H1 (cell line): ENCODE measurements around the gene GPM6B. TPM values are rescaled to one million over a fixed set of nuclear protein-coding genes. Genes with fewer than 3 reads are reported as not detected.

Source experiments
- CTCF ChIA-PET: fragments of 300-600 bp; sonication (Branson Sonifier 250); formaldehyde crosslinking; loops from one replicate; lab custom pipeline; 2021; ENCODE audit not compliant: partially characterized antibody; lab: Charles Lee
- POLR2A ChIA-PET: fragments of 300-600 bp; sonication (Branson Sonifier 250); formaldehyde crosslinking; loops from one replicate; lab custom pipeline; 2021; ENCODE audit warnings: inconsistent platforms; ENCODE audit not compliant: partially characterized antibody; lab: Charles Lee
- DNase-seq, 2 experiments: peaks; one replicate each; pipeline versions ENCODE4 v3.0.0 to v3.0.0-alpha.2; 2010 to 2022; ENCODE audit warnings: low spot score in 2 of 2, low read depth in 1 of 2, mixed read lengths in 1 of 2
- FAIRE-seq: peaks from 2 replicates; lab custom pipeline; 2011; peaks lifted over from hg19 to GRCh38; lab: Jason Lieb, UNC
- H2AFZ ChIP-seq: 2 replicates; pipeline ENCODE4 v1.8.1; 2012; ENCODE audit warnings: low read length, inconsistent platforms
- H2AK5ac ChIP-seq: 2 replicates; pipeline ENCODE4 v1.6.1; 2013; ENCODE audit warnings: low read depth, low read length
- H2BK120ac ChIP-seq: replicated peaks from 2 replicates; pipeline ENCODE3; 2013; ENCODE audit warnings: low read depth, low read length, inconsistent platforms
- H2BK12ac ChIP-seq: 2 replicates; pipeline ENCODE4 v1.6.1; 2013; ENCODE audit warnings: low read depth, low read length
- H2BK15ac ChIP-seq: 2 replicates; pipeline ENCODE4 v1.6.1; 2013; ENCODE audit warnings: low read length
- H2BK20ac ChIP-seq: 2 replicates; pipeline ENCODE4 v1.6.1; 2013; ENCODE audit warnings: low read length
- H2BK5ac ChIP-seq: 2 replicates; pipeline ENCODE4 v1.6.1; 2013; ENCODE audit warnings: low read depth, low read length
- H3K14ac ChIP-seq: 2 replicates; pipeline ENCODE4 v1.6.1; 2013; ENCODE audit warnings: inconsistent platforms; ENCODE audit not compliant: insufficient read length
- H3K18ac ChIP-seq: 2 replicates; pipeline ENCODE4 v1.6.1; 2013; ENCODE audit warnings: low read length; ENCODE audit errors: extremely low read depth
- H3K23ac ChIP-seq: 2 replicates; pipeline ENCODE4 v1.6.1; 2013; ENCODE audit warnings: inconsistent platforms; ENCODE audit not compliant: insufficient read length
- H3K23me2 ChIP-seq: 2 replicates; pipeline ENCODE4 v1.6.1; 2013; ENCODE audit warnings: low read depth, low read length
- H3K27ac ChIP-seq: 2 replicates; pipeline ENCODE4 v1.6.1; 2011; ENCODE audit warnings: low read depth, low read length, inconsistent platforms
- H3K27me3 ChIP-seq, 4 experiments: replicated peaks in 1 of 4; 1 replicate in 1 of 4; 2 replicates in 3 of 4; pipeline versions ENCODE4 v1.6.1 to v1.8.1; 2011 to 2013; ENCODE audit warnings: low read length in 3 of 4, mild to moderate bottlenecking in 3 of 4, inconsistent platforms in 2 of 4, mixed read lengths in 2 of 4, moderate library complexity in 1 of 4; ENCODE audit not compliant: control insufficient read depth in 3 of 4, insufficient read depth in 3 of 4; ENCODE audit errors: extremely low read depth in 1 of 4
- H3K36me3 ChIP-seq, 4 experiments: 2 replicates each; pipeline versions ENCODE4 v1.6.1 to v1.8.1; 2011 to 2013; ENCODE audit warnings: mild to moderate bottlenecking in 4 of 4, low read length in 3 of 4, moderate library complexity in 2 of 4, control low read depth in 1 of 4, inconsistent platforms in 1 of 4; ENCODE audit not compliant: insufficient read depth in 4 of 4, control insufficient read depth in 2 of 4
- H3K4ac ChIP-seq: replicated peaks from 2 replicates; pipeline ENCODE3; 2013; ENCODE audit warnings: low read length, low read depth, mixed read lengths, inconsistent platforms; ENCODE audit not compliant: insufficient read length
- H3K4me1 ChIP-seq, 4 experiments: replicated peaks in 1 of 4; 1 replicate in 1 of 4; 2 replicates in 3 of 4; pipeline versions ENCODE4 v1.6.1 to v1.8.1; 2011 to 2013; ENCODE audit warnings: low read length in 3 of 4, inconsistent platforms in 2 of 4, mixed read lengths in 1 of 4; ENCODE audit not compliant: insufficient read depth in 4 of 4, control insufficient read depth in 3 of 4
- H3K4me2 ChIP-seq, 2 experiments: 2 replicates each; pipeline versions ENCODE4 v1.6.1 to v1.8.1; 2011 to 2013; ENCODE audit warnings: low read depth in 2 of 2, low read length in 2 of 2, control low read depth in 1 of 2, inconsistent platforms in 1 of 2, mild to moderate bottlenecking in 1 of 2; ENCODE audit not compliant: insufficient read depth in 1 of 2
- H3K4me3 ChIP-seq, 4 experiments: fragments of 200-600, 300-600 bp in 1 of 4; sonication (generic), shearing (Covaris generic), sonication (Bioruptor Twin) in 1 of 4; 2 replicates each; pipeline versions ENCODE4 v1.5.1 to v1.8.1; 2011 to 2016; ENCODE audit warnings: low read length in 4 of 4, low read depth in 3 of 4, control low read depth in 2 of 4, inconsistent platforms in 2 of 4, mild to moderate bottlenecking in 2 of 4, mixed read lengths in 1 of 4, moderate library complexity in 1 of 4; ENCODE audit not compliant: insufficient read depth in 2 of 4; ENCODE audit errors: extremely low read depth in 1 of 4
- H3K56ac ChIP-seq: replicated peaks from 2 replicates; pipeline ENCODE3; 2013; ENCODE audit warnings: low read depth, mild to moderate bottlenecking, mixed read lengths, low read length, inconsistent platforms; ENCODE audit not compliant: insufficient read length
- H3K79me1 ChIP-seq: 2 replicates; pipeline ENCODE4 v1.6.1; 2013; ENCODE audit warnings: low read depth, low read length, control low read depth
- H3K79me2 ChIP-seq, 2 experiments: 2 replicates each; pipeline versions ENCODE4 v1.6.1 to v1.8.1; 2012 to 2013; ENCODE audit warnings: low read length in 2 of 2, mild to moderate bottlenecking in 2 of 2, inconsistent platforms in 1 of 2; ENCODE audit not compliant: insufficient read depth in 2 of 2, control insufficient read depth in 1 of 2
- H3K9ac ChIP-seq, 4 experiments: replicated peaks in 1 of 4; 1 replicate in 1 of 4; 2 replicates in 3 of 4; pipeline versions ENCODE4 v1.6.1 to v1.8.1; 2011 to 2013; ENCODE audit warnings: low read depth in 3 of 4, low read length in 3 of 4, control low read depth in 2 of 4, mild to moderate bottlenecking in 2 of 4, moderate library complexity in 2 of 4, inconsistent platforms in 1 of 4; ENCODE audit errors: extremely low read depth in 1 of 4
- H3K9me3 ChIP-seq, 2 experiments: 2 replicates each; pipeline versions ENCODE4 v1.6.1 to v1.8.1; 2012 to 2013; ENCODE audit warnings: mild to moderate bottlenecking in 2 of 2, moderate library complexity in 2 of 2, control low read depth in 1 of 2, inconsistent platforms in 1 of 2, low read depth in 1 of 2, low read length in 1 of 2, mixed read lengths in 1 of 2; ENCODE audit not compliant: insufficient read depth in 2 of 2
- H4K20me1 ChIP-seq, 2 experiments: replicated peaks in 1 of 2; 2 replicates each; pipeline versions ENCODE3 to v1.8.1; 2011 to 2013; ENCODE audit warnings: inconsistent platforms in 2 of 2, low read length in 2 of 2, mild to moderate bottlenecking in 1 of 2; ENCODE audit not compliant: insufficient read depth in 2 of 2, control insufficient read depth in 1 of 2
- H4K5ac ChIP-seq: 2 replicates; pipeline ENCODE4 v1.6.1; 2013; ENCODE audit warnings: low read length, low read depth, mixed read lengths, inconsistent platforms; ENCODE audit not compliant: insufficient read length
- H4K8ac ChIP-seq: 2 replicates; pipeline ENCODE4 v1.8.0; 2013; ENCODE audit warnings: mild to moderate bottlenecking, moderate library complexity, low read length, inconsistent platforms; ENCODE audit not compliant: insufficient read depth; ENCODE audit errors: extremely low read depth
- H4K91ac ChIP-seq: replicated peaks from 2 replicates; pipeline ENCODE3; 2013; ENCODE audit warnings: low read length, mixed read lengths, inconsistent platforms; ENCODE audit not compliant: insufficient read length
- CEBPB ChIP-seq: IDR thresholded peaks from 2 replicates; pipeline ENCODE4 v1.6.1; 2012; ENCODE audit warnings: low read depth, low read length
- CHD2 ChIP-seq: IDR thresholded peaks from 2 replicates; pipeline ENCODE4 v1.6.1; 2012; ENCODE audit warnings: low read length, improper control_type of control experiment
- EP300 ChIP-seq, 2 experiments: IDR thresholded peaks; 1 replicate in 1 of 2; 2 replicates in 1 of 2; pipeline ENCODE4 v1.6.1; 2011 to 2012; ENCODE audit warnings: low read depth in 2 of 2, low read length in 2 of 2, mild to moderate bottlenecking in 2 of 2, borderline replicate concordance in 1 of 2, inconsistent platforms in 1 of 2, moderate library complexity in 1 of 2
- HDAC2 ChIP-seq, 2 experiments: fragments of 300-600 bp in 1 of 2; sonication (generic) in 1 of 2; IDR thresholded peaks; 2 replicates each; pipeline ENCODE4 v1.6.1; 2011 to 2012; ENCODE audit warnings: low read depth in 2 of 2, low read length in 2 of 2, mild to moderate bottlenecking in 2 of 2, moderate library complexity in 2 of 2, borderline replicate concordance in 1 of 2, inconsistent platforms in 1 of 2
- JUN ChIP-seq: IDR thresholded peaks from 2 replicates; pipeline ENCODE4 v1.6.1; 2011; ENCODE audit warnings: low read depth, mild to moderate bottlenecking, improper control_type of control experiment, low read length
- KDM1A ChIP-seq: fragments of 200-600, 300-600 bp; sonication (generic); IDR thresholded peaks from 2 replicates; pipeline ENCODE4 v1.7.1; 2016; ENCODE audit warnings: mild to moderate bottlenecking, low read length, borderline replicate concordance
- KDM5A ChIP-seq: fragments of 200-600 bp; IDR thresholded peaks from 2 replicates; pipeline ENCODE4 v1.7.1; 2012; ENCODE audit warnings: mild to moderate bottlenecking, low read length, inconsistent platforms, mixed read lengths
- RXRA ChIP-seq: IDR thresholded peaks from 2 replicates; pipeline ENCODE4 v1.6.1; 2011; ENCODE audit warnings: low read depth, mild to moderate bottlenecking, low read length, moderate library complexity; ENCODE audit not compliant: insufficient read depth
- SIRT6 ChIP-seq: IDR thresholded peaks from one replicate; pipeline ENCODE4 v1.7.1; 2012; ENCODE audit warnings: low read length, inconsistent platforms
- SP2 ChIP-seq: IDR thresholded peaks from 2 replicates; pipeline ENCODE4 v1.6.1; 2012; ENCODE audit warnings: mild to moderate bottlenecking, low read length, inconsistent platforms
- TBP ChIP-seq: IDR thresholded peaks from 2 replicates; pipeline ENCODE4 v1.6.1; 2011; ENCODE audit warnings: low read depth, low read length, improper control_type of control experiment
- WGBS, 2 experiments: shearing (Covaris generic) in 1 of 2; methylation state at CpG; one replicate each; pipeline versions ENCODE4 v1.1.6 to v1.1.7; 2013 to 2015; ENCODE audit warnings: low lambda C conversion rate in 2 of 2, mixed read lengths in 2 of 2, inconsistent platforms in 1 of 2, low coverage in 1 of 2, missing lambda C conversion rate in 1 of 2; ENCODE audit not compliant: insufficient replicate concordance in 2 of 2, insufficient coverage in 1 of 2, insufficient read length in 1 of 2; ENCODE audit errors: extremely low coverage in 1 of 2, missing lambda C conversion rate in 1 of 2; 5-methylcytosine and 5-hydroxymethylcytosine counted together
- polyA plus RNA-seq, 7 experiments: library from polyadenylated mRNA; depleted of rRNA in 3 of 7; stranded (reverse) in 5 of 7; unstranded in 2 of 7; fragments of >200 nt in 5 of 7; fragments of 200-250 nt in 2 of 7; gene quantifications; 1 replicate in 5 of 7; 2 replicates in 1 of 7; 4 replicates in 1 of 7; pipeline versions ENCODE4 v1.2.1 to v1.2.3, GENCODE V29; 2011 to 2013; ENCODE audit warnings: missing spikeins in 2 of 7, mixed read lengths in 2 of 7
- total RNA-seq: library from RNA; stranded (reverse); fragmentation: NEBNext Ultra II Directional; extraction: Animal tissue kit (Norgen Biotek cat#: 25700); gene quantifications from 2 replicates; pipeline ENCODE4 v1.2.1, GENCODE V29; 2021
- TF ChIP-seq, protein P1 (sequence below), 3 experiments: IDR thresholded peaks; 1 replicate in 2 of 3; 2 replicates in 1 of 3; pipeline versions ENCODE4 v1.5.1 to v1.6.1; 2011; ENCODE audit warnings: low read length in 3 of 3, mild to moderate bottlenecking in 3 of 3, inconsistent platforms in 2 of 3, low read depth in 1 of 3, moderate library complexity in 1 of 3; ENCODE audit not compliant: insufficient read depth in 1 of 3; ENCODE audit errors: control extremely low read depth in 1 of 3

Gene GPM6B
- total and polyA plus RNA-seq, 2 of the 8 experiments (the other 6 are each of a cell fraction or from before 2014, with no cell fraction given) = 132 to 175 TPM

DNA sequence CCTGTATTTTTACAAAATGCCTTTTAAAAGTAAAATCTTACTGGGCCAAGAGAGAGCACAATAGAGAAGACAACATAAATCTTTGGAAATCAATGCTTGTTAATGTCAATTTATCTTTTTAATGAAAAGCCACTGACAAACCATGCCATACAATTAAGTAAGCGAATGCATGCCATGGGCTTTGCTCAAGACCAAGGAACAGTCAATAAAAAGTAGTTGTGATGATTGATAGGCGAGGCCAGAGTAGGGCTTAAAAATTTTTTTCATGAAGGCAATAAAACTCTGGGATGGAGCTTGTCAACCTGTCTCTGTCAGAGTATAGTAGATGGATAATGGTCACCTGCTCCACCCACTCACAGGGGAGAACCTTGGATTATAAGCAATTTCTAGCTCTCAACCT is 17.5 kb upstream of the GPM6B start:
- H3K4me1 ChIP-seq = peaks cover 0 to 17% (median 0%) of the 10 kb centered on the region in 4 experiments; a peak in 3 of 7 replicates
- peaks cover 0 to 38% of the 10 kb centered on the region in 2 experiments; a peak in 2 of 4 replicates for H3K79me2 ChIP-seq
- H3K79me1 ChIP-seq = no peaks in the 10 kb centered on the region
- no peak overlapping the region for H3K14ac ChIP-seq
- H3K4me3 ChIP-seq = no peak overlapping the region
- no peak overlapping the region for H3K56ac ChIP-seq
- POLR2A ChIA-PET = no interaction called here
- no peaks in the 10 kb centered on the region for H3K9me3 ChIP-seq
- H2BK120ac ChIP-seq = no peak overlapping the region
- no peak overlapping the region for H2BK20ac ChIP-seq
- no peak overlapping the region for H3K4ac ChIP-seq
- H2BK15ac ChIP-seq = no peak overlapping the region
- WGBS, 2 experiments = 100% methylated on average over 2 of the region's 2 CpGs; no CpG with 5 or more reads in 1 of the 2 experiments
- H4K5ac ChIP-seq = no peak overlapping the region
- H3K27me3 ChIP-seq = no peaks in the 10 kb centered on the region
- H4K20me1 ChIP-seq = peaks cover 0 to 3% of the 10 kb centered on the region in 2 experiments
- CTCF ChIA-PET = interaction anchor here (1.0 to 1.2 kb wide), 2 partner anchors 17 to 34 kb away, joined by 3 read pairs; no protein-coding TSS in a partner anchor
- H4K91ac ChIP-seq = no peak overlapping the region
- H2AK5ac ChIP-seq = no peak overlapping the region
- H2BK5ac ChIP-seq = no peak overlapping the region
- no peak overlapping the region for H3K23ac ChIP-seq
- H3K36me3 ChIP-seq = no peaks in the 10 kb centered on the region
- no peak overlapping the region for H3K18ac ChIP-seq
- DNase-seq (no peak), FAIRE-seq (no peak)
- H3K4me2 ChIP-seq = no peak overlapping the region
- no peak overlapping the region for H4K8ac ChIP-seq
- H2BK12ac ChIP-seq = no peak overlapping the region
- no peaks in the 10 kb centered on the region for H3K23me2 ChIP-seq
- no peak overlapping the region for H3K27ac ChIP-seq
- H2AFZ ChIP-seq = no peak overlapping the region
- no peak overlapping the region for H3K9ac ChIP-seq
- TF ChIP-seq, protein P1, sequence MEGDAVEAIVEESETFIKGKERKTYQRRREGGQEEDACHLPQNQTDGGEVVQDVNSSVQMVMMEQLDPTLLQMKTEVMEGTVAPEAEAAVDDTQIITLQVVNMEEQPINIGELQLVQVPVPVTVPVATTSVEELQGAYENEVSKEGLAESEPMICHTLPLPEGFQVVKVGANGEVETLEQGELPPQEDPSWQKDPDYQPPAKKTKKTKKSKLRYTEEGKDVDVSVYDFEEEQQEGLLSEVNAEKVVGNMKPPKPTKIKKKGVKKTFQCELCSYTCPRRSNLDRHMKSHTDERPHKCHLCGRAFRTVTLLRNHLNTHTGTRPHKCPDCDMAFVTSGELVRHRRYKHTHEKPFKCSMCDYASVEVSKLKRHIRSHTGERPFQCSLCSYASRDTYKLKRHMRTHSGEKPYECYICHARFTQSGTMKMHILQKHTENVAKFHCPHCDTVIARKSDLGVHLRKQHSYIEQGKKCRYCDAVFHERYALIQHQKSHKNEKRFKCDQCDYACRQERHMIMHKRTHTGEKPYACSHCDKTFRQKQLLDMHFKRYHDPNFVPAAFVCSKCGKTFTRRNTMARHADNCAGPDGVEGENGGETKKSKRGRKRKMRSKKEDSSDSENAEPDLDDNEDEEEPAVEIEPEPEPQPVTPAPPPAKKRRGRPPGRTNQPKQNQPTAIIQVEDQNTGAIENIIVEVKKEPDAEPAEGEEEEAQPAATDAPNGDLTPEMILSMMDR (IDR thresholded peaks at IDR 0.05; ENCODE audit: control extremely low read depth in 1 of 3, insufficient read depth in 1 of 3, low read depth in 1 of 3, low read length in 3 of 3) = no peak
- TF ChIP-seq CHD2 (no peak), KDM1A (no peak), EP300 (IDR thresholded peaks at IDR 0.05; ENCODE audit: borderline replicate concordance in 1 of 2, low read depth in 2 of 2, low read length in 2 of 2) (no peak), SP2 (no peak), HDAC2 (IDR thresholded peaks at IDR 0.05; ENCODE audit: borderline replicate concordance in 1 of 2, low read depth in 2 of 2, low read length in 2 of 2) (no peak), RXRA (no peak), JUN (no peak), TBP (no peak), CEBPB (no peak), KDM5A (no peak), SIRT6 (no peak)
